ENCODE measurements around the gene NSD1.

Gene NSD1

DNA sequence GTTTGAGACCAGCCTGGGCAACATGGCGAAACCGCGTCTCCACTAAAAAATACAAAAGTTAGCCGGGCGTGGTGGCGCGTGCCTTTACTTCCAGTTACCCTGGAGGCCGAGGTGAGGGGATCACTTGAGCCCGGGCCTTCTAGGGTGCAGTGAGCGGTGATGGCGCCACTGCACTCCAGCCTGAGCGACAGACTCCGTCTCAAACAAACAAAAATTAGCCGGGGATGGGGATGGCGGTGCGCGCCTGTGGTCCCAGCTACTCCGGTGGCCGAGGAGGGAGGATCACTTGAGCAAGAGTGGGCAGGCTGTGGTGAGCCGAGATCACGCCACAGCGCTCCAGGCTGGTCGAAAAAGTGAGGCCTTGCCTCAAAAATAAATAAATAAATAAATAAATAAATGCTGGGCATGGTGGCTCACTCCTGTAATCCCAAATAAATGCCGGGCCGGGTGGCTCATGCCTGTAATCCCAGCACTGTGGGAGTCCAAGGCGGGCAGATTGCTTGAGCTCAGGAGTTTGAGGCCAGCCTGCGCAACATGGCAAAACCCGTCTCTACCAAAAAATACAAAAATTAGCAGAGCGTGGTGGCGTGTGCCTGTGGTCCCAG lies 16.0 kb upstream of the NSD1 start:
- no peak overlapping the region for H3K4me3 ChIP-seq (ENCODE audit: low read depth, low read length)
- in situ Hi-C loops (cut with HindIII; ENCODE audit: low sequenced_read_pairs), result no loop called here
- TF ChIP-seq, protein P1, sequence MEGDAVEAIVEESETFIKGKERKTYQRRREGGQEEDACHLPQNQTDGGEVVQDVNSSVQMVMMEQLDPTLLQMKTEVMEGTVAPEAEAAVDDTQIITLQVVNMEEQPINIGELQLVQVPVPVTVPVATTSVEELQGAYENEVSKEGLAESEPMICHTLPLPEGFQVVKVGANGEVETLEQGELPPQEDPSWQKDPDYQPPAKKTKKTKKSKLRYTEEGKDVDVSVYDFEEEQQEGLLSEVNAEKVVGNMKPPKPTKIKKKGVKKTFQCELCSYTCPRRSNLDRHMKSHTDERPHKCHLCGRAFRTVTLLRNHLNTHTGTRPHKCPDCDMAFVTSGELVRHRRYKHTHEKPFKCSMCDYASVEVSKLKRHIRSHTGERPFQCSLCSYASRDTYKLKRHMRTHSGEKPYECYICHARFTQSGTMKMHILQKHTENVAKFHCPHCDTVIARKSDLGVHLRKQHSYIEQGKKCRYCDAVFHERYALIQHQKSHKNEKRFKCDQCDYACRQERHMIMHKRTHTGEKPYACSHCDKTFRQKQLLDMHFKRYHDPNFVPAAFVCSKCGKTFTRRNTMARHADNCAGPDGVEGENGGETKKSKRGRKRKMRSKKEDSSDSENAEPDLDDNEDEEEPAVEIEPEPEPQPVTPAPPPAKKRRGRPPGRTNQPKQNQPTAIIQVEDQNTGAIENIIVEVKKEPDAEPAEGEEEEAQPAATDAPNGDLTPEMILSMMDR (IDR thresholded peaks at IDR 0.05; ENCODE audit: low read depth, low read length, missing control alignments), result no peak
- DNase-seq (ENCODE audit: low read depth), result no peak

DNA sequence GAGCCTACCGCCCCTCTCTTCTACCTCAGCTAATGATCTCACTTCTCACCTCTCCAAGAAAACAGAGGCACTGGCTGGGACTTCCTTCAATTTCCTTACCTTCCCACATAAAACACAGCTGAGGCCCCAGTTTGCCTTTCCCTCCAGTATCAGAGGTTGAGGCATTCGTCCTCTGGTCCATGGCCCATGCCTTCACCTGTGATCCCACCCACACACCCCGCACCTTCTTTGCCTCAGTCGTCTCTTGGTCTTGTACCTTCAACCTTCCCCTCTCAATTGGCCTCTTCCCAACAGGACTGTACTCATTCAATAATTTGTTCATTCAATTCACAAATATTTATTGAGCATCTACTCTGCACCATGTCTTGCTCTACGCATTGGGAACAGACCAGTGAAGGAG lies 11.0 kb upstream of the NSD1 start:
- in situ Hi-C loops (cut with HindIII; ENCODE audit: low sequenced_read_pairs), result no loop called here
- no peak overlapping the region for H3K4me3 ChIP-seq (ENCODE audit: low read depth, low read length)
- DNase-seq (ENCODE audit: low read depth), result no peak
- TF ChIP-seq, protein P1 (IDR thresholded peaks at IDR 0.05; ENCODE audit: low read depth, low read length, missing control alignments), result no peak

DNA sequence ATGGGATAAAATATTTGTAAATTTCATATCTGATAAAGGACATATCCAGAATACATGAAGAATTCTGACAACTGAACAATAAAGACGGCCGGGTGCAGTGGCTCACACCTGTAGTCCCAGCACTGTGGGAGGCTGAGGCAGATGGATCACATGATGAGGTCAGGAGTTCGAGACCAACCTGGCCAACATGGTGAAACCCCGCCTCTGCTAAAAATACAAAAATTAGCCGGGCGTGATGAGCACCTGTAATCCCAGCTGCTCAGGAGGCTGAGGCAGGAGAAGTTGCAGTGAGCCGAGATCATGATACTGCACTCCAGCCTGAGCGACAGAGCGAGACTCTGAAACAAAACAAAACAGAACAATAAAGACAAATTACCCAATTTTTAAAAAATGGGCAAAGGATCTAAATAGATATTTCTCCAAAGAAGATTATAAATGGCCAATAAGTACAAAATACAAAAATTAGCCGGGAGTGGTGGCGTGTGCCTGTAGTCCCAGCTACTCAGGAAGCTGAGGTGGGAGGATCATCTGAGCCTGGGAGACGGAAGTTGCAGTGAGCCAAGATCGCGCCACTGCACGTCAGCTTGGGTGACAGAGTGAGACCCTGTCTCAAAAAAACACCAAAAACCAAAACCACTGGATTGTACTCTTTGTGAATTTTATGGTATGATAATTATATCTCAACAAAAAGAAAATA lies 9.6 kb upstream of the NSD1 start:
- DNase-seq (ENCODE audit: low read depth), result no peak
- in situ Hi-C loops (cut with HindIII; ENCODE audit: low sequenced_read_pairs), result no loop called here
- no peak overlapping the region for H3K4me3 ChIP-seq (ENCODE audit: low read depth, low read length)
- TF ChIP-seq, protein P1 (IDR thresholded peaks at IDR 0.05; ENCODE audit: low read depth, low read length, missing control alignments), result no peak

DNA sequence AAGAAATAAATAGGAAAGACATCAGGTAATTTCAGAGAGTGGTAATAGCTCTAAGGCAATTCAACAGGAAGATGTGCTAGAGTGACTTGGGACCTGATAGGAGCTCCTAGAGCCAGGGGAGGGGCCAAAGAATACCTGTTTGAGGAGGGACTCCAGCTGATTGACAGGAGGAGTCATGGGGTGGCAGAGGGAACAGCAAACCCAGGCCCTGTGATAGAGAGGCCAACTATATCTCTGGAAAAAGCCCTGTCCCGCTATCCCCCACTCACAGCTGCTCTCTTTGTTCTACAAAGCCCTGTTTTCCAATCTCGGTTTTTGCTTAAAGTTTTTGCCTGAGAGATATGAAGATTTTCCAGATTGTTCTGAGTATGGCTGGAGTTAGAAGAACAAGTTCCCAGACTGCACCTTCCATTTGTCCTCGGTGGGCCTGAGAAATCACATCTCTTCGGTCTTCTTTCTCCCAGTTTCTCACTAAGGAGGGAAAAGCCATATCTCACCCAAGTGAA lies 9.0 kb upstream of the NSD1 start:
- TF ChIP-seq, protein P1 (IDR thresholded peaks at IDR 0.05; ENCODE audit: low read depth, low read length, missing control alignments), result no peak
- in situ Hi-C loops (cut with HindIII; ENCODE audit: low sequenced_read_pairs), result no loop called here
- no peak for DNase-seq (ENCODE audit: low read depth)
- H3K4me3 ChIP-seq (ENCODE audit: low read depth, low read length), result no peak overlapping the region

DNA sequence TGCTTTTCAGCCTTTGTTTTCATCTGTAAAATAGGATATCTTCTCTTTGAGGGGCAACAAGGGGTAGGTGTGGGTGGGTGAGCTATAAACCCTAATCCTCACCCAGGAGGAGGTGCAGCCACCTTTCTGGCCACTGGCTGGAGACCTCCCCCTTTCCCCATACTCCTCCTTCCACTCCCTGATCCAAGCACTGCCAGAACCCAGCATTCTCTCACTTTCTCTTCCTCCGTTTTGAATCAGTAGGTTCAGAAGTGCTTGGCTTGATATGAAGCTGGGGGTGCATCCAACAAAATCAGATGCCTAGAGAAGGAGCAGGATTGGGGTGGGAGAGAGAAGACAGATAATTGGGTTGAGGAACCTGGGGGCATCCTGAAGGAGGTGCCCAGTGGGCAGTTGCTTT lies 6.8 kb upstream of the NSD1 start:
- TF ChIP-seq, protein P1 (IDR thresholded peaks at IDR 0.05; ENCODE audit: low read depth, low read length, missing control alignments), result no peak
- no peak for DNase-seq (ENCODE audit: low read depth)
- in situ Hi-C loops (cut with HindIII; ENCODE audit: low sequenced_read_pairs), result no loop called here

DNA sequence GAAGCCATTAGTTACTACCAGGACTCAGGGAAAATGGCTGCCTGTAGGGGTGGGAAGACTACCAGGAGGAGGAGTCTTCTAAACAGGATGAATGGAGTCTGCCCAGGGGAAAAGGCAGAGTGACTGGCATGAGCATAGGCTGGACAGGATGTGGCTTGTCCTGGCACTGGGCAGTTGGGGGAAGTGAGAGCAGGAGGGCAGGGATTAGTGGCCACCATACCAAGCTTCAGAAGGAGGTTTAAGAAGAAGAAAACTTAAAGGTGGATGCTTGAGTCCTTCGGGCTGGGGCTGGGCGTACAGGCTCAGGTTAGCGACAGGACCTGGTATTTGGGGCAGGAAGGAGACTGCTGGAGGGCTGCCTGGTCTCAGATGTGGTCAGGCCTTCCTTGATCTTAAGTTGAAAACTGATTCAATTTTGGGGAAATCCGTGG lies 5.0 kb upstream of the NSD1 start:
- DNase-seq (ENCODE audit: low read depth), result no peak
- TF ChIP-seq, protein P1 (IDR thresholded peaks at IDR 0.05; ENCODE audit: low read depth, low read length, missing control alignments), result no peak
- in situ Hi-C loops (cut with HindIII; ENCODE audit: low sequenced_read_pairs), result no loop called here
- H3K4me3 ChIP-seq (ENCODE audit: low read depth, low read length), result no peak overlapping the region

More for the DNA sequence above, 6.8 kb upstream of the NSD1 start:
- no peak overlapping the region for H3K4me3 ChIP-seq (ENCODE audit: low read depth, low read length)
